Heart left ventricle (tissue), 16 donors: Measurements from ENCODE around the gene STRADA. TPM values are rescaled to one million over a fixed set of nuclear protein-coding genes. Genes with fewer than 3 reads are reported as not detected.
A peak's percentile ranks its signal among the peaks of the same experiment; 100 is the strongest.

Experiments
- ATAC-seq, 4 donors: fragments of 200-7000 bp; cut with Tn5 transposase; one replicate each; pipeline ENCODE4 v1.9.1; 2020 to 2022; ENCODE audit warnings: moderate library complexity in 4 of 4, mild to moderate bottlenecking in 3 of 4, moderate number of reproducible peaks in 1 of 4
- DNase-seq, 5 donors: peaks; one replicate each; pipeline ENCODE4 v3.0.0-alpha.2; 2020
- H3K27ac ChIP-seq, 12 donors: fragments of 200-600 bp; sonication (generic) in 4 of 12; one replicate each; pipeline versions ENCODE4 v1.5.0 to v1.8.0; 2016 to 2022; ENCODE audit warnings: mild to moderate bottlenecking in 2 of 12
- H3K27me3 ChIP-seq, 9 donors: fragments of 200-600 bp; sonication (generic) in 2 of 9; one replicate each; pipeline versions ENCODE4 v1.5.1 to v1.8.0; 2016 to 2022; ENCODE audit warnings: mild to moderate bottlenecking in 3 of 9
- H3K36me3 ChIP-seq, 9 donors: fragments of 200-600 bp; sonication (generic) in 2 of 9; one replicate each; pipeline versions ENCODE4 v1.5.0 to v1.8.0; 2018 to 2022; ENCODE audit warnings: mild to moderate bottlenecking in 2 of 9
- H3K4me1 ChIP-seq, 12 donors: fragments of 200-600 bp; sonication (generic) in 4 of 12; one replicate each; pipeline versions ENCODE4 v1.5.0 to v1.8.0; 2016 to 2022; ENCODE audit warnings: mild to moderate bottlenecking in 3 of 12
- H3K4me3 ChIP-seq, 12 donors: fragments of 200-600 bp; sonication (generic) in 4 of 12; one replicate each; pipeline versions ENCODE4 v1.5.0 to v1.8.0; 2017 to 2022; ENCODE audit warnings: mild to moderate bottlenecking in 9 of 12, moderate library complexity in 4 of 12
- H3K9me3 ChIP-seq, 12 donors: fragments of 200-600 bp; sonication (generic) in 4 of 12; one replicate each; pipeline versions ENCODE4 v1.5.0 to v1.8.0; 2016 to 2022; ENCODE audit warnings: mild to moderate bottlenecking in 1 of 12
- POLR2A ChIP-seq, 2 donors: fragments of 450-650 bp; IDR thresholded peaks; one replicate each; pipeline ENCODE4 v1.6.1; 2017; ENCODE audit warnings: antibody characterized with exemption in 2 of 2, mild to moderate bottlenecking in 2 of 2, moderate library complexity in 2 of 2
- WGBS, 4 donors: extraction: QIAGEN DNeasy Blood & Tissue Kit in 2 of 4; methylation state at CpG; one replicate each; pipeline versions ENCODE4 v1.1.5 to v1.1.7; 2013 to 2018; 5-methylcytosine and 5-hydroxymethylcytosine counted together
- intact Hi-C, 10 donors: fragments of 100-400 bp; cut with DNase I; formaldehyde crosslinking; loops; one replicate each; pipeline versions ENCODE4 v1.11.1 to v1.14.2; 2022
- polyA plus RNA-seq, 2 donors: library from polyadenylated mRNA; stranded (reverse); fragments of 200-250 nt; gene quantifications; one replicate each; pipeline ENCODE4 v1.2.3, GENCODE V29; 2013
- total RNA-seq, 9 donors: library from RNA; depleted of rRNA in 2 of 9; stranded (reverse); fragments of >200 nt in 2 of 9; fragmentation: NEBNext Ultra II Directional in 3 of 9; extraction: Animal tissue kit (Norgen Biotek cat#: 25700) in 3 of 9; gene quantifications; one replicate each; pipeline versions ENCODE4 v1.1.0 to v1.2.4, GENCODE V29; 2016 to 2023
- TF ChIP-seq, protein P1 (sequence below), 12 donors: fragments of 200-600 bp; sonication (generic) in 4 of 12; IDR thresholded peaks; one replicate each; pipeline versions ENCODE4 v1.5.0 to v1.8.0; 2018 to 2022; ENCODE audit warnings: antibody characterized with exemption in 12 of 12, mild to moderate bottlenecking in 5 of 12
- donor health status: ischemic (EF 13 %, LVEDD 7.1; RV severe dilation, severe dysfunction).
- donor health status: healthy with polysubstance abuse.
- donor health status: DM: no; HTN: yes; CAD: no.
- donor health status: DM: no; HTN: no; CAD: no.
- donor health status: ischemic (EF 25% LVEDD 6.9; RV normal size, moderate dysfunction).
- donor health status: ischemic (EF 25% LVEDD 5.7; RV mildly dilated, moderate dysfunction).
- donor health status: healthy.
- donor health status: DM: yes; HTN: yes; CAD: no.
- donor health status: ischemic (EF 35%, LVEDD 5.7; RV mildly dilated, moderate dysfunction).
- donor health status: nonischemic (EF 11% LVEDD 7.7; RV severe dilation, severe dysfunction).
- donor health status: DM: yes; HTN: yes; CAD: no.
- donor health status: PGD.
- donor health status: ischemic (EF 29% LVEDD 5.4; RV normal size, mild dysfunction).
- donor health status: nonischemic (EF 23%, LVEDD 6.1; RV moderate dilation, normal function).

STRADA gene
- total and polyA plus RNA-seq, 11 donors, result 10.2 to 26.1 (median 15.4) TPM

DNA sequence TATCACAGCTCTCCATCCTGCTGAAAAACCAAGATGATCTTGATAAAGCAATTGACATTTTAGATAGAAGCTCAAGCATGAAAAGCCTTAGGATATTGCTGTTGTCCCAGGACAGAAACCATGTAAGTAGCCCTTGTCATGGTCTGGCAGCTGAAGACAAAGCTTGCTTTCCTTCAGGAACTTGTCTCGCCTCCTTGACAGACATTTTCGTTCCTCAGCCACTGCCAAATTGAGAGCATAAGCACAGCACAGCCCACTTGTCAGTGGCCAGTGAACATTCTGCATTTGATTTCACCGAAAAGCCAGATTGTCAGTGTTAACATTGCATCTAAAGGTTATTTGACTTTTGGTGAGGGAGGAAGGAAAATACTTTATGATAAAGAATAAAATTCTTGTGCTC lies 83.8 kb downstream of the STRADA start:
- Histone ChIP-seq H3K4me3 (no peak overlapping the region), H3K27ac (no peak overlapping the region)
- intact Hi-C loops, result no loop called here

DNA sequence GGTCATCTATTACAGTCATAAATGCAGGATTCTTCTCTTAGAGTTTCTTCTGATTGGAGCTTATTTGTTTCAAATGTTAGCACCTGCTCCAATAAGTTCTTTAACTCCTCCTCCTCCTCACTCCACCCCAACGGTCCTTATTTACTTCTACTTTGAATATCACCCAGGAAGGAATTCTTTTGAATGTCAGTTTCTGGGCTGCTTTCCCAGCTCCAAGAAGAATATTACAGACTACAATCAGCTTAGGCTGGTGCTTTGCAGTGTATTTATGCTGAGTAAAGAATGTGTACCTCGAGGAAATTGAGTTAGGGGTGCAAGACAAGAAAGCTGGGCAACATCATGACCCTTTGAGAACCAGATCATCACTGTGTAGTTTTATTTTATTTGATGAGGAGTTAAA lies 88.5 kb downstream of the STRADA start:
- TF ChIP-seq POLR2A (IDR thresholded peaks at IDR 0.05), result no peak
- TF ChIP-seq, protein P1, sequence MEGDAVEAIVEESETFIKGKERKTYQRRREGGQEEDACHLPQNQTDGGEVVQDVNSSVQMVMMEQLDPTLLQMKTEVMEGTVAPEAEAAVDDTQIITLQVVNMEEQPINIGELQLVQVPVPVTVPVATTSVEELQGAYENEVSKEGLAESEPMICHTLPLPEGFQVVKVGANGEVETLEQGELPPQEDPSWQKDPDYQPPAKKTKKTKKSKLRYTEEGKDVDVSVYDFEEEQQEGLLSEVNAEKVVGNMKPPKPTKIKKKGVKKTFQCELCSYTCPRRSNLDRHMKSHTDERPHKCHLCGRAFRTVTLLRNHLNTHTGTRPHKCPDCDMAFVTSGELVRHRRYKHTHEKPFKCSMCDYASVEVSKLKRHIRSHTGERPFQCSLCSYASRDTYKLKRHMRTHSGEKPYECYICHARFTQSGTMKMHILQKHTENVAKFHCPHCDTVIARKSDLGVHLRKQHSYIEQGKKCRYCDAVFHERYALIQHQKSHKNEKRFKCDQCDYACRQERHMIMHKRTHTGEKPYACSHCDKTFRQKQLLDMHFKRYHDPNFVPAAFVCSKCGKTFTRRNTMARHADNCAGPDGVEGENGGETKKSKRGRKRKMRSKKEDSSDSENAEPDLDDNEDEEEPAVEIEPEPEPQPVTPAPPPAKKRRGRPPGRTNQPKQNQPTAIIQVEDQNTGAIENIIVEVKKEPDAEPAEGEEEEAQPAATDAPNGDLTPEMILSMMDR (IDR thresholded peaks at IDR 0.05), result no peak

More for the DNA sequence above, 83.8 kb downstream of the STRADA start:
- no peaks in the 10 kb centered on the region for H3K9me3 ChIP-seq
- 71 to 84% (median 79%) methylated on average over 3 of the region's 3 CpGs for WGBS, 4 donors
- ATAC-seq, result no peak
- DNase-seq, result no peak
- TF ChIP-seq POLR2A (IDR thresholded peaks at IDR 0.05), result no peak
- TF ChIP-seq, protein P1 (IDR thresholded peaks at IDR 0.05), result no peak
- peaks cover 0 to 99% (median 90%) of the 10 kb centered on the region in 9 donors for H3K36me3 ChIP-seq
- H3K27me3 ChIP-seq, result no peaks in the 10 kb centered on the region
- peaks cover 0 to 8% (median 0%) of the 10 kb centered on the region in 12 donors for H3K4me1 ChIP-seq

More for the DNA sequence above, 88.5 kb downstream of the STRADA start:
- peak in 3 of 4 donors; percentile 52 to 83 (median 75) for ATAC-seq
- Histone ChIP-seq H3K27me3 (no peaks in the 10 kb centered on the region), H3K4me3 (no peak overlapping the region), H3K36me3 (peaks cover 0 to 95% (median 79%) of the 10 kb centered on the region in 9 donors), H3K4me1 (peaks cover 0 to 46% (median 0%) of the 10 kb centered on the region in 12 donors), H3K9me3 (no peaks in the 10 kb centered on the region), H3K27ac (peak overlapping the region in 2 of 12 donors; percentile 15 to 22)
- DNase-seq, result no peak
- WGBS, 4 donors, result 23 to 35% (median 29%) methylated on average over 2 of the region's 2 CpGs
- intact Hi-C loops, result no loop called here

Other genes starting within 250 kb of the STRADA start
- gene KCNH6, start 218.4 kb downstream of the STRADA start, total RNA-seq, result not detected
- under 1 TPM in 1 of 2 donors, not detected in 1; 0.01 TPM for gene KCNH6, start 218.4 kb downstream of the STRADA start, polyA plus RNA-seq
- 10 to 100 TPM; 30.2 to 61.8 (median 47.8) TPM for gene DCAF7, start 191.3 kb downstream of the STRADA start, total RNA-seq
- gene DCAF7, start 191.3 kb downstream of the STRADA start, polyA plus RNA-seq, result 10 to 100 TPM in 1 of 2 donors, 1 to 10 TPM in 1; 9.9 to 31.3 TPM
- gene TACO1, start 140.9 kb downstream of the STRADA start, total RNA-seq, result 10 to 100 TPM; 23.0 to 48.0 (median 40.6) TPM
- 10 to 100 TPM; 52.7 to 54.9 TPM for gene TACO1, start 140.9 kb downstream of the STRADA start, polyA plus RNA-seq
- 100 to 1,000 TPM in 1 of 9 donors, 10 to 100 TPM in 8; 31.0 to 102 (median 58.0) TPM for gene MAP3K3, start 119.4 kb downstream of the STRADA start, total RNA-seq
- 10 to 100 TPM; 20.5 to 70.9 TPM for gene MAP3K3, start 119.4 kb downstream of the STRADA start, polyA plus RNA-seq
- 10 to 100 TPM in 2 of 9 donors, 1 to 10 TPM in 7; 1.9 to 48.0 (median 3.4) TPM for gene LIMD2, start 41.7 kb downstream of the STRADA start, total RNA-seq
- gene LIMD2, start 41.7 kb downstream of the STRADA start, polyA plus RNA-seq, result 1 to 10 TPM; 4.0 to 5.4 TPM
- gene CCDC47, start 31.8 kb upstream of the STRADA start, total RNA-seq, result 100 to 1,000 TPM in 2 of 9 donors, 10 to 100 TPM in 7; 54.4 to 115 (median 84.3) TPM
- 100 to 1,000 TPM in 1 of 2 donors, 10 to 100 TPM in 1; 38.4 to 139 TPM for gene CCDC47, start 31.8 kb upstream of the STRADA start, polyA plus RNA-seq
- gene DDX42, start 32.4 kb upstream of the STRADA start, total RNA-seq, result 10 to 100 TPM; 30.1 to 75.0 (median 61.0) TPM
- 10 to 100 TPM; 34.4 to 44.8 TPM for gene DDX42, start 32.4 kb upstream of the STRADA start, polyA plus RNA-seq
- 100 to 1,000 TPM in 7 of 9 donors, 10 to 100 TPM in 2; 64.7 to 143 (median 113) TPM for gene PSMC5, start 85.6 kb upstream of the STRADA start, total RNA-seq
- gene PSMC5, start 85.6 kb upstream of the STRADA start, polyA plus RNA-seq, result 100 to 1,000 TPM; 164 to 189 TPM
- 10 to 100 TPM; 22.1 to 46.5 (median 25.7) TPM for gene FTSJ3, start 85.9 kb upstream of the STRADA start, total RNA-seq
- gene FTSJ3, start 85.9 kb upstream of the STRADA start, polyA plus RNA-seq, result 10 to 100 TPM; 12.5 to 44.6 TPM
- 10 to 100 TPM; 11.3 to 40.9 (median 24.1) TPM for gene SMARCD2, start 100.9 kb upstream of the STRADA start, total RNA-seq
- 10 to 100 TPM; 16.5 to 26.9 TPM for gene SMARCD2, start 100.9 kb upstream of the STRADA start, polyA plus RNA-seq
- not detected for gene CSH2, start 131.9 kb upstream of the STRADA start, total RNA-seq
- not detected for gene CSH2, start 131.9 kb upstream of the STRADA start, polyA plus RNA-seq
- not detected for gene GH2, start 140.1 kb upstream of the STRADA start, total RNA-seq
- not detected for gene GH2, start 140.1 kb upstream of the STRADA start, polyA plus RNA-seq
- not detected for gene CSH1, start 154.8 kb upstream of the STRADA start, total RNA-seq
- not detected for gene CSH1, start 154.8 kb upstream of the STRADA start, polyA plus RNA-seq
- not detected for gene CSHL1, start 169.5 kb upstream of the STRADA start, total RNA-seq
- gene CSHL1, start 169.5 kb upstream of the STRADA start, polyA plus RNA-seq, result not detected
- not detected for gene GH1, start 177.0 kb upstream of the STRADA start, total RNA-seq
- not detected for gene GH1, start 177.0 kb upstream of the STRADA start, polyA plus RNA-seq
- gene CD79B, start 190.5 kb upstream of the STRADA start, total RNA-seq, result 10 to 100 TPM in 2 of 9 donors, 1 to 10 TPM in 7; 2.2 to 16.2 (median 4.3) TPM
- gene CD79B, start 190.5 kb upstream of the STRADA start, polyA plus RNA-seq, result 1 to 10 TPM; 5.1 to 6.3 TPM
- gene SCN4A, start 231.1 kb upstream of the STRADA start, total RNA-seq, result 1 to 10 TPM in 4 of 9 donors, under 1 TPM in 5; 0.37 to 2.1 (median 0.67) TPM
- gene SCN4A, start 231.1 kb upstream of the STRADA start, polyA plus RNA-seq, result 1 to 10 TPM in 1 of 2 donors, under 1 TPM in 1; 0.33 to 1.8 TPM